Choroid plexus epithelial cell (primary cell): Measurements from ENCODE around the gene FLRT2.

Experiments used
- DNase-seq: peaks from one replicate; pipeline ENCODE4 v3.0.0-alpha.2; 2010; ENCODE audit warnings: low read depth
- H3K4me3 ChIP-seq: 2 replicates; pipeline ENCODE4 v1.5.1; 2011; ENCODE audit warnings: low read depth, mild to moderate bottlenecking, control low read depth, low read length, moderate library complexity
- CTCF ChIP-seq: conservative IDR thresholded peaks from 2 replicates; pipeline ENCODE4 v1.5.1; 2011; ENCODE audit warnings: low read depth, mild to moderate bottlenecking, control low read depth, inconsistent platforms, low read length, moderate library complexity

The FLRT2 gene

DNA sequence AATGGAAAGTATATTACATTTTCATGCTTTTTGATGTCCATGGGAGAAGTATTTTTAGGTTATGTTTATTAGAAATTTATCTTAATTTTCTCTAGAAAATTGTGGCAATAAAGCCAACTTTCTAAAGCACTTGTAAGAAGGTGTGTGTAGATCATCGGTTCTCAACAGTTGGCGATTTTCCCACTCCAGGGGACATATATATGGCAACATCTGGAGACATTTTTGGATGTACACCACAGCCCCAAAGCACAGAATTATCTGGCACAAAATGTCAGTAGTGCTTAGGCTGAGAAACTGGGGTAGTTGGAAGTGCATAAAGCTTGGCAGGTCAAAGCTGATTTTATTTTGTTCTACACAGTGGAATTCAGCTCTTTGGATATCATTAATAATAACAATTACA is 86.9 kb downstream of the FLRT2 start:
- DNase-seq: no peak
- no peak for TF ChIP-seq CTCF
- no peak overlapping the region for H3K4me3 ChIP-seq

DNA sequence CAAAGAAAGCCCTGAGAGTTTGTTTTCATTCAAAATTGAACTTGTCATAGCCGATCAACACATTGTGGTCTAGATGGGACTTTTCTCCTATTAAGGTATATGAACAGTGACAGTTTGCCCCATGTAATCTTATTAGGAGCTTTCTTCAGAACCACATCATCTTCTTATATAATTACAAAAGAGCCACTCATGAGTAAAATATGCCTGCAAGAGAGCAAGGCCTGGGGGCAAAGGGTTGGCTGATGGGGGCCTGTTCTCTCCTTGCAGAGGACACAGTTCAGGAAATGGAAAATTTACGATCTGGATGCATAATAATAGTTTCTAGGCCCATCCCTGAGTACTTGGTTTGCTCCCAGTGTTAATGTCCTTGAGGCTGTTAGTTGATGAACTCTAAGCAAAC is 87.8 kb downstream of the FLRT2 start:
- DNase-seq: no peak
- no peak overlapping the region for H3K4me3 ChIP-seq
- no peak for TF ChIP-seq CTCF

- DNase-seq: no peak
- TF ChIP-seq CTCF: no peak
- H3K4me3 ChIP-seq: no peak overlapping the region
Measured at GRCh38 chr14:85618390-85618789, 88.4 kb downstream of the FLRT2 start.

- TF ChIP-seq CTCF: no peak
- H3K4me3 ChIP-seq: no peak overlapping the region
- DNase-seq: no peak
Measured at GRCh38 chr14:85618978-85619377, 89.0 kb downstream of the FLRT2 start.

GRCh38 chr14:85619851-85620250 is 89.9 kb downstream of the FLRT2 start:
- no peak for TF ChIP-seq CTCF
- H3K4me3 ChIP-seq: no peak overlapping the region
- no peak for DNase-seq

- DNase-seq: no peak
- H3K4me3 ChIP-seq: no peak overlapping the region
- no peak for TF ChIP-seq CTCF
Measured at GRCh38 chr14:85620947-85621346, 91.0 kb downstream of the FLRT2 start.

- H3K4me3 ChIP-seq: no peak overlapping the region
- no peak for TF ChIP-seq CTCF
- DNase-seq: no peak
Measured at GRCh38 chr14:85622106-85622505, 92.2 kb downstream of the FLRT2 start.
